DMS114 treated with DMSO at 0.1 percent for 48 hours (cell line): ENCODE data around the gene ACP4.

Experiments used
- DNase-seq: peaks from one replicate; lab custom pipeline; 2025; ENCODE audit not compliant: unreplicated experiment; lab: John Stamatoyannopoulos, UW

The ACP4 gene

DNA sequence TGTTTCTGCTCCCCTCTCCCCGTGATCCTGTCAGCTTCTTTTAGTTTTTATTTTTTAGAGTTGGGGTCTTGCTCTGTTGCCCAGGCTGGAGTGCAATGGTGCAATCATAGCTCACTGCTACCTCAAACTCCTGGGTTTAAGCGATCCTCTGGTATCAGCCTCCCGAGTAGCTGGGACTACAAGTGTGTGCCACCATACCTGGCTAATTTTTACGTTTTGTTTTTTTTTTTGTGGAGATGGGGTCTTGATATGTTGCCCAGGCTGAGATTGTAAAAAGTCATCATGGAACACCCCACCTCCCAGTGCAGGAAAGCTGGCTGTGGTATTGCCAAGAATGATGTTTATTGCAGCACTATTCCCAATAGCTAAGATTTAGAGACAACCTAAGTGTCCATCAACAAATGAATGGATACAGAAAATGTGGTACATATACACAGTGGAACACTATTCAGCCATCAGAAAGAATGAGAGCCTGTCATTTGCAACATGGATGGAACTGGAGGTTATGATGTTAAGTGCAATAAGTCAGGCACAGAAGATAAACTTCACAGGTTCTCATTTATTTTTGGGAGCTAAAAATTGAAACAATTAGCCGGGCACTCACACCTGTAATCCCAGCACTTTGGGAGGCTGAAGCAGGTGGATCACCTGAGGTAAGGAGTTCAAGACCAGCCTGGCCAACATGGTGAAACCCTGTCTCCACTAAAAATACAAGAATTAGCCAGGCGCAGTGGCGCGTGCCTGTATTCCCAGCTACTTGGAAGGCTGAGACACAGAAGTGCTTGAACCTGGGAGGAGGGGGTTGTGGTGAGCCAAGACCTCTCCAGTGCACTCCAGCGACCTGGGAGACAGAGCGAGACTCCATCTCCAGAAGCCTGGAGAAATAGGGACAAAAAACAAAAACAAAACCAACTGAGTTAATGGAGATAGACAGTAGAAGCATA lies 49.8 kb downstream of the ACP4 start:
- no peak for DNase-seq

DNA sequence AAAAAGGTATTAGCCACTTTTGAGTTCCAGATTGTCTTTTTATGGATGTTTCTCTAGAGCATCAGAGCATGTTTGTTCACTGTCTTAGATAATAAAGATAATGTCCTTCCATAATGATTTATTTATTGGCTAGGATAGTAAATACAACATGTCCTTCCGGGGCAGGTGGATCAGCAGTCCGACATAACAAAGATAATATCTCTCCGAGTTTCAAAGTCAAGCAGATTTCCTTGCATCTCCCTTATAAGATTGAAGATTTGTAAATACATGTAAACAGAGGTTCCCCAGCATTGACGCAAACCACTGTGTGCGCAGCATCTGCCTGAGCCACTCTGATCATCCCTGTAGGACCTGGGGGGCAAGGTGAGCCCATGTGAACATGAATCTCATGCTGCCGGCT lies 51.9 kb downstream of the ACP4 start:
- no peak for DNase-seq

DNA sequence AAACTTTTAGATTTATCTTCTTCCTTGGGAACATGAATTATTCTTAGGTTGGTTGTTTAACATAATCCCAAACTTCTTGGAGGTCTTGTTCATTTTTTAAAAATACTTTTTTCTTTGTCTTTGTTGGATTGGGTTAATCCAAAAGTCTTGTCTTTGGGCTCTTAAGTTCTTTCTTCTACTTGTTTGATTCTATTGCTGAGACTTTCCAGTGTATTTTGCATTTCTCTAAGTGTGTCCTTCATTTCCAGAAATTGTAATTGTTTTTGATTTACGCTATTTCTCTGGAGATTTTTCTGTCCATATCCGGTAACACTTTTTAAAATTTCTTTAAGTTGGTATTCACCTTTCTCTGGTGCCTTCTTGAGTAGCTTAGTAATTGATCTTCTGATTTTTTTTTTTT lies 53.0 kb downstream of the ACP4 start:
- no peak for DNase-seq

DNA sequence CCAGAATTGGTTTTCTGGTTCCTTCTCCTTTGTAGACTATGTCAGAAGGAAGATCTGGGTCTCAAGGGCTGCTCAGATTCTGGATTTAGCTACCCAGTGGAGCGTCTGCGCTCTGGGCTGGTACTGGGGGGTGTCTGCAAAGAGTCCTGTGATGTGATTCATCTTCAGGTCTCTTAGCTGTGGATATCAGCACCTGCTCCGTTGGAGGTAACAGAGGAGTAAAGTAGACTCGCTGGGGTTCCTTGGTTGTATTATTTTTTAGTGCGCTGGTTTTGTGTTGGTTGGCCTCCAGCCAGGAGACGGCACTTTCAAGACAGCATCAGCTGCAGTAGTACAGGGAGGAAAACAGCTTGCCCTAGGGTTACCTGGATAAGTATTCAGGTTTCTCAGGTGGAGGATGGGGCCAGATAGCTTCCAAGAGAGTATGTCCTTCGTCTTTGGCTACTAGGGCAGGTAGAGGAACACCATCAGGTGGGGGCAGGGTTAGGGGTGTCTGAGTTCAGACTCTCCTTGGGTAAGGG lies 53.5 kb downstream of the ACP4 start:
- no peak for DNase-seq

DNA sequence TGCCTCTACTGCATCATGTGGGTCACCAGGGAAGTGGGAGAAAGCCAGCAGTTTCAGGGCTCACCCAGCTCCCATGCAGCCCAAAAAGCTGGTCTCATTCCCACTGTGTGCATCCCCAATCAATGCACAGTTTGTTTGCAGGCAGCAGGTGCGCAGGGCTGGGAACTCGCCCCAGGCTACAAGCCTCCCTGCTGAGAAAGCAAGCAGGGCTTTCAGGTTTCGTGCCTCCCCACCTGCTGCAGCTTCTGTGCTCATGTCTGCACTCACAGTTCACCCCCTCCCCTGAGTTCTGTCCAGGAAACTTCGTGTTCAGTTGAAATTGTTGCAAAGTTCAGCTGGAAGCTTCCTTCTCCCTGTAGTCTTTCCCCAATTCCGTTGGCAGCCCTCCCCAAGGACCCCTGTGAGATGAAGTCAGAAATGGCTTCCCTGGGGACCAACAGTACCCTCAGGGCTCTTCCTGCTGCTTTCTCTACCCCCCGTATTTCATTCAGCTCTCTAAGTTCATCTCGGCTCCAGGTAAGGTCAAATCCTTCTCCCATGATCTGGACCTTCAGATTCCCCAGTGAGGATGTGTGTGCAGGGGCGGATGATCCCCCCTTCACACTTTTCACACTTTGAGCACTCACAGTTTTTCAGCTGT lies 54.2 kb downstream of the ACP4 start:
- no peak for DNase-seq
